Measurements from ENCODE around the gene RTL5.

The RTL5 gene

DNA sequence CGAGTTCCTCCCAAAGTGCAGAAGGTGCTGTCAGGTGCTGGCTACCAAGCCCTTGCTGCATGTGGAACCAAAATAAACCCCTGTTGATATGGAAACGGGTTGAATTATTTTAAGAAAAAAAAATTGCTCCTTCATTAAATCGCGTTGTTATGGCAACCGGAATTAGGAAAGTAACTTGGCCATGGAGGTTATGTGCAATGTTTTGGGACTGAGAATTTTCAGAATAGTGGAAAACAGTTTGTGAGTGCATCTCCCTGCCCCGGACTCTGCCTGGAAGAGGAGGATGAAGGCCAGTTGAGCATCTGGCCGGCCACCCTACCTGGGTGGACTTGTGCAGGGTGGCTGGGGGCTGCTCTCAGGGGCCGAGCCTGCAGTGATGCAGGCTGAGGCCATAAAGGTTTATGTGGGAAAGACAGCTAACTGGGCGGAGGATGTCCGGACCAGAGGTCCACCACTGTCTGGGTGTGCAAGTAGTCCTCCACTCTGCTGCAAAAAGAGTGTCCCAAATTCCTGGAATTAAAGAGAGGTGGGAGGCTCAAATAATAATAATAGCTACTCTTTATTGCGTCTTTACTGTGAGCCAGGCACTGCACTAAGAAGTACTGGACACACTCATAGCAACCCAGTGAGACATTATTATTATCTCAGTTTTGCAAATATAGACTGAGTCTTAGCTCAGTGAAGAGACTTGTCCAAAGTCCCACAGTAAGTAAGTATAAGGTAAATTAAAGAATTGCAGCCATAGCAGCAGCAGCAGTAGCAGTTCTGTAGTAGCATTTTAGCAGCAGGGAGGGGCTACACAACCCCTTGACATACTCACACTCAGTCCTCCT lies 20.6 kb downstream of the RTL5 start:
- no peak for TF ChIP-seq EZH2phosphoT487 (IDR thresholded peaks at IDR 0.05; ENCODE audit: borderline replicate concordance)
- Histone ChIP-seq H3K36me3 (ENCODE audit: insufficient read depth, low read length) (no peaks in the 10 kb centered on the region), H3F3A (ENCODE audit: low read depth) (no peaks in the 10 kb centered on the region), H2AFZ (ENCODE audit: low read length) (no peak overlapping the region), H3K9ac (ENCODE audit: low read depth, low read length, poor library complexity, severe bottlenecking) (no peak overlapping the region), H3K79me2 (ENCODE audit: insufficient read depth, low read length) (no peaks in the 10 kb centered on the region), H3K4me1 (ENCODE audit: insufficient read depth, low read length, poor library complexity, severe bottlenecking) (peaks cover 18% of the 10 kb centered on the region), H3K9me2 (replicated peaks; ENCODE audit: low read depth, low read length) (no peaks in the 10 kb centered on the region), H3K4me2 (ENCODE audit: low read depth, low read length, poor library complexity, severe bottlenecking) (no peak overlapping the region), H4K20me1 (ENCODE audit: insufficient read depth, low read length, poor library complexity, severe bottlenecking) (no peaks in the 10 kb centered on the region), H3K9me3 (ENCODE audit: insufficient read depth, low read depth, low read length) (no peaks in the 10 kb centered on the region), H3K27me3 (ENCODE audit: insufficient read depth, low read length, poor library complexity, severe bottlenecking) (no peaks in the 10 kb centered on the region), H3K4me3 (ENCODE audit: low read length, poor library complexity, severe bottlenecking) (no peak overlapping the region)

DNA sequence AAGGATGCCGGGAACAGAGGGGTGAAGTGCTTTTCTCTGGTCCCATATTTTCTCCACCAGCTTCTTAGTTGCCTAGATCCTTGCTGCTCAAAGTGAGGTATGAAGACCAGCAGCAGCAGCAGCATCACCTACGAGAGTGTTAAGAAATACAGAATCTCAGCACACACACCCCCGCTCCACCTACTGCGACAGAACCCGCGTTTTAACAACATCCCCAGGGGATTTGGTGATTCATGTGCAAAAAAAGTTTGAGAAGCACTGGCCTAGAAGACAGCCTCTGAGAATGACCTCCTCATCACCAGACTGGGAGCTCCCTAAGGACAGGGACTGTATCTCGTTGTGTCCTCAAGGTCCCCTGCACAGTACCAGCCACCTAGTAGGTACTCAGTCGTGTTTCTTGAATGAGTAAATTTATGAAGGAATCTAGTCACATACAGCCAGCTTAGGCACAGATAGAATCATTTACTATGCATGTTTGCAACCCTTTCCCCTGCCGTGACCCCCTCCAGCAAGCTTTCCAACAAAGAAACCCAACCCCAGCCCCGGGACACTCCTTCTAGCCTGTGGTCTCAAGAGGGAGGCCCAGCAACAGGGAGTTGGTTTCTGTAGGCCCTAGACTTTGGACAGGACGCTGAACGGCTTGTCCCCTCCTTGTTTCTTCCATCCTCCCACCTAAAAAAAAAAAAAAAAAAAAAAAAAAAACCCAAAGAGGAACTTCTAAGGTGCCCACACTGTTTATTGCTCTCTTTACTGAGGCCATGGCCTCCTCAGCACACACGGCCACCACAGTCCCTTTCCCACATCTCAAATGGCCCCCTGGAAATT lies 21.5 kb downstream of the RTL5 start:
- Histone ChIP-seq H3K4me2 (ENCODE audit: low read depth, low read length, poor library complexity, severe bottlenecking) (no peak overlapping the region), H2AFZ (ENCODE audit: low read length) (no peak overlapping the region), H3K9ac (ENCODE audit: low read depth, low read length, poor library complexity, severe bottlenecking) (no peak overlapping the region)

DNA sequence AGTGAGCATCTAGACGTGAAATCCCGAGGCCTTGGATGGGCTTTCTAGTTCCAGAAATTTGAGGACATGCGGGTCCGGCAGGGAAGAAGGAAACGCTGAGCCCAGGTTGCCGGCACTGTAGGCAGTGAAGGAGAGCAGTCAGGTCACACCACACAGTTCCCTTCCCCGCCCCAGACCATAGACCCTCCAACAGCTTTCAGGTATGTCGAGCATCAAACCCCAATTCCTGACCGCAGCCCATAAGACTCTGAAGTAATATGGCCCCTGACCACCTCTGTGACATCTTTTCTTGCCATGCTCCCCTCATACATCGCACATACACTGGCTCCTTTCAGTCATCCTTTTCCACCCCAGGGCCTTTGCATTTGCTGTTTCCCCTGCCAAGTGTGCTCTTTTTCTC lies 23.0 kb downstream of the RTL5 start:
- H3K9me2 ChIP-seq (replicated peaks; ENCODE audit: low read depth, low read length) = no peaks in the 10 kb centered on the region
- H3K79me2 ChIP-seq (ENCODE audit: insufficient read depth, low read length) = no peaks in the 10 kb centered on the region
- TF ChIP-seq, protein P1, sequence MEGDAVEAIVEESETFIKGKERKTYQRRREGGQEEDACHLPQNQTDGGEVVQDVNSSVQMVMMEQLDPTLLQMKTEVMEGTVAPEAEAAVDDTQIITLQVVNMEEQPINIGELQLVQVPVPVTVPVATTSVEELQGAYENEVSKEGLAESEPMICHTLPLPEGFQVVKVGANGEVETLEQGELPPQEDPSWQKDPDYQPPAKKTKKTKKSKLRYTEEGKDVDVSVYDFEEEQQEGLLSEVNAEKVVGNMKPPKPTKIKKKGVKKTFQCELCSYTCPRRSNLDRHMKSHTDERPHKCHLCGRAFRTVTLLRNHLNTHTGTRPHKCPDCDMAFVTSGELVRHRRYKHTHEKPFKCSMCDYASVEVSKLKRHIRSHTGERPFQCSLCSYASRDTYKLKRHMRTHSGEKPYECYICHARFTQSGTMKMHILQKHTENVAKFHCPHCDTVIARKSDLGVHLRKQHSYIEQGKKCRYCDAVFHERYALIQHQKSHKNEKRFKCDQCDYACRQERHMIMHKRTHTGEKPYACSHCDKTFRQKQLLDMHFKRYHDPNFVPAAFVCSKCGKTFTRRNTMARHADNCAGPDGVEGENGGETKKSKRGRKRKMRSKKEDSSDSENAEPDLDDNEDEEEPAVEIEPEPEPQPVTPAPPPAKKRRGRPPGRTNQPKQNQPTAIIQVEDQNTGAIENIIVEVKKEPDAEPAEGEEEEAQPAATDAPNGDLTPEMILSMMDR (conservative IDR thresholded peaks at IDR 0.05; ENCODE audit: low read length) = no peak
- TF ChIP-seq EZH2phosphoT487 (IDR thresholded peaks at IDR 0.05; ENCODE audit: borderline replicate concordance) = no peak
- H3K9ac ChIP-seq (ENCODE audit: low read depth, low read length, poor library complexity, severe bottlenecking) = no peak overlapping the region
- H3K27me3 ChIP-seq (ENCODE audit: insufficient read depth, low read length, poor library complexity, severe bottlenecking) = no peaks in the 10 kb centered on the region
- H4K20me1 ChIP-seq (ENCODE audit: insufficient read depth, low read length, poor library complexity, severe bottlenecking) = no peaks in the 10 kb centered on the region
- H3K36me3 ChIP-seq (ENCODE audit: insufficient read depth, low read length) = no peaks in the 10 kb centered on the region
- H3K9me3 ChIP-seq (ENCODE audit: insufficient read depth, low read depth, low read length) = no peaks in the 10 kb centered on the region
- H3F3A ChIP-seq (ENCODE audit: low read depth) = no peaks in the 10 kb centered on the region
- H3K4me3 ChIP-seq (ENCODE audit: low read length, poor library complexity, severe bottlenecking) = no peak overlapping the region
- no peak overlapping the region for H2AFZ ChIP-seq (ENCODE audit: low read length)
- H3K4me1 ChIP-seq (ENCODE audit: insufficient read depth, low read length, poor library complexity, severe bottlenecking) = peaks cover 19% of the 10 kb centered on the region
- no peak overlapping the region for H3K4me2 ChIP-seq (ENCODE audit: low read depth, low read length, poor library complexity, severe bottlenecking)

More for the DNA sequence above, 21.5 kb downstream of the RTL5 start:
- no peaks in the 10 kb centered on the region for H3F3A ChIP-seq (ENCODE audit: low read depth)
- no peaks in the 10 kb centered on the region for H4K20me1 ChIP-seq (ENCODE audit: insufficient read depth, low read length, poor library complexity, severe bottlenecking)
- TF ChIP-seq EZH2phosphoT487 (IDR thresholded peaks at IDR 0.05; ENCODE audit: borderline replicate concordance) = no peak
- TF ChIP-seq, protein P1 (conservative IDR thresholded peaks at IDR 0.05; ENCODE audit: low read length) = no peak
- no peak overlapping the region for H3K4me3 ChIP-seq (ENCODE audit: low read length, poor library complexity, severe bottlenecking)
- no peaks in the 10 kb centered on the region for H3K79me2 ChIP-seq (ENCODE audit: insufficient read depth, low read length)
- H3K27me3 ChIP-seq (ENCODE audit: insufficient read depth, low read length, poor library complexity, severe bottlenecking) = no peaks in the 10 kb centered on the region
- peaks cover 21% of the 10 kb centered on the region for H3K4me1 ChIP-seq (ENCODE audit: insufficient read depth, low read length, poor library complexity, severe bottlenecking)
- no peaks in the 10 kb centered on the region for H3K9me2 ChIP-seq (replicated peaks; ENCODE audit: low read depth, low read length)
- no peaks in the 10 kb centered on the region for H3K36me3 ChIP-seq (ENCODE audit: insufficient read depth, low read length)
- H3K9me3 ChIP-seq (ENCODE audit: insufficient read depth, low read depth, low read length) = no peaks in the 10 kb centered on the region
